Effector memory CD8-positive, alpha-beta T cell (primary cell): Measurements from ENCODE around the gene NFKB2.

Source experiments
- ATAC-seq: fragments of 150-1000 bp; cut with Tn5 transposase; replicated peaks from 2 replicates; pipeline ENCODE4 v1.10.0; 2021; ENCODE audit warnings: mild to moderate bottlenecking, moderate library complexity
- DNase-seq, 3 experiments: peaks; one replicate each; pipeline ENCODE4 v3.0.0; 2021
- H3K27ac Mint-ChIP-seq, 2 donors: one replicate each; pipeline ENCODE4 v1.8.0; 2022; ENCODE audit warnings: mild to moderate bottlenecking in 2 of 2, mixed read lengths in 2 of 2, moderate library complexity in 2 of 2
- H3K27me3 Mint-ChIP-seq, 2 donors: one replicate each; pipeline ENCODE4 v1.8.0; 2022; ENCODE audit warnings: mixed read lengths in 2 of 2
- H3K36me3 Mint-ChIP-seq: one replicate; pipeline ENCODE4 v1.8.0; 2022; ENCODE audit warnings: mild to moderate bottlenecking, moderate library complexity, mixed read lengths; ENCODE audit not compliant: insufficient read depth
- H3K4me1 Mint-ChIP-seq, 2 donors: one replicate each; pipeline ENCODE4 v1.8.0; 2022; ENCODE audit warnings: low read depth in 2 of 2, mixed read lengths in 2 of 2
- H3K4me3 Mint-ChIP-seq, 2 donors: one replicate each; pipeline ENCODE4 v1.8.0; 2022; ENCODE audit warnings: mild to moderate bottlenecking in 2 of 2, mixed read lengths in 2 of 2, moderate library complexity in 2 of 2
- H3K9me3 Mint-ChIP-seq, 2 donors: one replicate each; pipeline ENCODE4 v1.8.0; 2022; ENCODE audit warnings: mixed read lengths in 2 of 2

Gene NFKB2

DNA sequence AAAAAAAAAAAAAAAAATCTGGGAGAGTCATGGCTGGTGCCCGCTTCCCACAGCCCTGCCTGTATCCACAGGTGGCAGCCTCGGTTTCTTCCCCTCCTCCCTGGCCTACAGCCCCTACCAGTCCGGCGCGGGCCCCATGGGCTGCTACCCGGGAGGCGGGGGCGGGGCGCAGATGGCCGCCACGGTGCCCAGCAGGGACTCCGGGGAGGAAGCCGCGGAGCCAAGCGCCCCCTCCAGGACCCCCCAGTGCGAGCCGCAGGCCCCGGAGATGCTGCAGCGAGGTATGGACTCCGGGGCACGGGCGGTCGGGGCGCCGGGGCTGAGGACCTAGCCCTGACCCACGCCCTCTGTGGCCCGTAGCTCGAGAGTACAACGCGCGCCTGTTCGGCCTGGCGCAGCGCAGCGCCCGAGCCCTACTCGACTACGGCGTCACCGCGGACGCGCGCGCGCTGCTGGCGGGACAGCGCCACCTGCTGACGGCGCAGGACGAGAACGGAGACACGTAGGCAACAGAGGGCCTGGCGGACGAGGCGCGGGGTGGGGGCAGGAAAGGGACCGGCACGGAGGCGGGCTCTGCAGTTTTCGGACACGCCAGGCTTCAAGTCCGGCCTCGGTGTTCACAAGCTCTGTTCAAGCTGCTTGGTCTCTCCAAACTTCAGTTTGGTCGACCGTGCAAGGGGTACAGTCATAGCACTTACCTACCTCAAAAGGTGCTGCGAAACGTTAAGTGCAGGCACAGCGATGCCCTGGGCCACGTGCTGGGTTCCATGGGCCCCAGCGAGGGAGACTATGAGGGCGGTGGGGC lies 3.9 kb downstream of the NFKB2 start:
- H3K4me3 Mint-ChIP-seq: peak overlapping the region; percentile 74 to 81
- DNase-seq: peak; percentile 86 to 90 (median 89)
- peaks cover 90% of the 10 kb centered on the region for H3K36me3 Mint-ChIP-seq
- no peaks in the 10 kb centered on the region for H3K27me3 Mint-ChIP-seq
- peak; percentile 53 for ATAC-seq
- no peaks in the 10 kb centered on the region for H3K9me3 Mint-ChIP-seq
- peaks cover 25 to 37% of the 10 kb centered on the region in 2 donors for H3K4me1 Mint-ChIP-seq
- peak overlapping the region; percentile 91 to 100 for H3K27ac Mint-ChIP-seq

DNA sequence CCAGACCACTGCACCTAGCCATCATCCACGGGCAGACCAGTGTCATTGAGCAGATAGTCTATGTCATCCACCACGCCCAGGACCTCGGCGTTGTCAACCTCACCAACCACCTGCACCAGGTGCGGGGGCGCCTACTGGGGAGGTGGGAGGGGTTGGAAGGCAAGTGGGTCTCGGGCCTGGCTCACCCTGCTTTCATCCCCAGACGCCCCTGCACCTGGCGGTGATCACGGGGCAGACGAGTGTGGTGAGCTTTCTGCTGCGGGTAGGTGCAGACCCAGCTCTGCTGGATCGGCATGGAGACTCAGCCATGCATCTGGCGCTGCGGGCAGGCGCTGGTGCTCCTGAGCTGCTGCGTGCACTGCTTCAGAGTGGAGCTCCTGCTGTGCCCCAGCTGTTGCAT lies 4.6 kb downstream of the NFKB2 start:
- Mint-ChIP-seq H3K4me1 (peaks cover 19 to 32% of the 10 kb centered on the region in 2 donors), H3K27me3 (no peaks in the 10 kb centered on the region), H3K9me3 (no peaks in the 10 kb centered on the region), H3K4me3 (peak overlapping the region in 1 of 2 donors; percentile 81), H3K27ac (peak overlapping the region; percentile 19 to 100), H3K36me3 (peaks cover 90% of the 10 kb centered on the region)
- DNase-seq (no peak), ATAC-seq (no peak)

DNA sequence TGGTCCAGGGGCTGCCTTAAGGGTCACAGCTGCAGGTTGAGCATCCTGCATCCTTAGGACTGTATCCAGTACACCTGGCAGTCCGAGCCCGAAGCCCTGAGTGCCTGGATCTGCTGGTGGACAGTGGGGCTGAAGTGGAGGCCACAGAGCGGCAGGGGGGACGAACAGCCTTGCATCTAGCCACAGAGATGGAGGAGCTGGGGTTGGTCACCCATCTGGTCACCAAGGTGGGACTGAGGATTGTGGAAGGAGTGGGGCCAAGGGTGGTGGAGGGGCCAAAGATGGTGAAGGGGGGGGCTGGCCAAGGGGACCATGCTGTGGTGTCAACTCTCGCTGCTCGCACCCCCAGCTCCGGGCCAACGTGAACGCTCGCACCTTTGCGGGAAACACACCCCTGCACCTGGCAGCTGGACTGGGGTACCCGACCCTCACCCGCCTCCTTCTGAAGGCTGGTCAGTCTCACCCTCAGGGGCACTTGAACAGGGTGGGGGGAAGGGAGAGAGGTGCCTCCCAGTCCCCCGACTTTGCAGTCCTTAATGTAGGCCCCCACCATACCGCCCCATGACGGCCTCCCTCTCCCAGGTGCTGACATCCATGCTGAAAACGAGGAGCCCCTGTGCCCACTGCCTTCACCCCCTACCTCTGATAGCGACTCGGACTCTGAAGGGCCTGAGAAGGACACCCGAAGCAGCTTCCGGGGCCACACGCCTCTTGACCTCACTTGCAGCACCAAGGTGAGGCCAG lies 5.3 kb downstream of the NFKB2 start:
- no peak for ATAC-seq
- peaks cover 90% of the 10 kb centered on the region for H3K36me3 Mint-ChIP-seq
- H3K27me3 Mint-ChIP-seq: peaks cover under 1 to 4% of the 10 kb centered on the region in 2 donors
- H3K27ac Mint-ChIP-seq: peak overlapping the region; percentile 19 to 100
- peak overlapping the region in 1 of 2 donors; percentile 81 for H3K4me3 Mint-ChIP-seq
- no peaks in the 10 kb centered on the region for H3K9me3 Mint-ChIP-seq
- DNase-seq: no peak
- H3K4me1 Mint-ChIP-seq: peaks cover 17 to 32% of the 10 kb centered on the region in 2 donors

DNA sequence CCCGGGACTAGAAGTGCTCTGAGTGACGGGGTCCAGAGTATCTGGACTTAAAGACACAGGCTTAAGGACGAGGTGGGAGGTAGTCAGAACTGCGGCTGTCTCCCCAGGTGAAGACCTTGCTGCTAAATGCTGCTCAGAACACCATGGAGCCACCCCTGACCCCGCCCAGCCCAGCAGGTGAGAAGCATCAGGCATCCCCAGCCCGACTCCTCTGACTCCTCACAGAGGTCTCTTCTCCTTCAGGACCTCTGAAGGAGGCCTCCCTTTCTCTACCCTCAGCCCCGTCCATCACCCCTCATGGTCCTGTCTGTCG lies 5.8 kb downstream of the NFKB2 start:
- H3K27me3 Mint-ChIP-seq: peaks cover 6 to 8% of the 10 kb centered on the region in 2 donors
- H3K27ac Mint-ChIP-seq: peak overlapping the region in 1 of 2 donors; percentile 85
- DNase-seq (no peak), ATAC-seq (no peak)
- peaks cover 90% of the 10 kb centered on the region for H3K36me3 Mint-ChIP-seq
- peak overlapping the region in 1 of 2 donors; percentile 23 for H3K4me3 Mint-ChIP-seq
- peaks cover 12 to 26% of the 10 kb centered on the region in 2 donors for H3K4me1 Mint-ChIP-seq
- H3K9me3 Mint-ChIP-seq: no peaks in the 10 kb centered on the region

- peak overlapping the region in 1 of 2 donors; percentile 23 for H3K4me3 Mint-ChIP-seq
- DNase-seq (no peak), ATAC-seq (no peak)
- peaks cover 12 to 21% of the 10 kb centered on the region in 2 donors for H3K4me1 Mint-ChIP-seq
- H3K9me3 Mint-ChIP-seq: no peaks in the 10 kb centered on the region
- H3K27me3 Mint-ChIP-seq: peaks cover 7 to 14% of the 10 kb centered on the region in 2 donors
- H3K27ac Mint-ChIP-seq: peak overlapping the region in 1 of 2 donors; percentile 85
- H3K36me3 Mint-ChIP-seq: peaks cover 90% of the 10 kb centered on the region
Observed at GRCh38 chr10:102401735-102402511, 6.4 kb downstream of the NFKB2 start.

DNA sequence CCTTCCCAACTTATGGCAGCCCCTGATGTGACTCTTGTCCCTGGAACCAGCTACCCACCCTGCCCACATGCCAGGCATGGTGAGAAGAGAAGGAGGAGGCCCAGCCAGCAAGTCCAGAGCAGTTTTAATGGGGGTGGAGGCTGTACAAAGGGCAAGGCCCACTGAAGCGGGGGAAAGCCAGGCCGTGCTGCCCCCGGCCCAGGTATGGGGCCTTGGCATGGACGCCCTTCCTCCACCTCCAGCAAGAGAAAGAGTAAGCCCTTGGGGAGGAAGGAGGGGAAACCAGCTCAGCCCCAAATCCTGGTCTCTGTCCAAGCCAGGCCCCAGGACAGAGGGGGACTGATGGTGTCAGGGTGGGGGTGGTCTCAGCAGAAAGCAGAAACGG lies 7.0 kb downstream of the NFKB2 start:
- Mint-ChIP-seq H3K27ac (peak overlapping the region in 1 of 2 donors; percentile 85), H3K27me3 (peaks cover 7 to 20% of the 10 kb centered on the region in 2 donors), H3K4me3 (no peak overlapping the region), H3K4me1 (peaks cover 12 to 19% of the 10 kb centered on the region in 2 donors), H3K9me3 (no peaks in the 10 kb centered on the region), H3K36me3 (peaks cover 90% of the 10 kb centered on the region)
- no peak for ATAC-seq
- DNase-seq: no peak

GRCh38 chr10:102403115-102403514 lies 7.6 kb downstream of the NFKB2 start:
- DNase-seq (no peak), ATAC-seq (no peak)
- H3K36me3 Mint-ChIP-seq: peaks cover 91% of the 10 kb centered on the region
- H3K9me3 Mint-ChIP-seq: no peaks in the 10 kb centered on the region
- peak overlapping the region in 1 of 2 donors; percentile 90 for H3K27ac Mint-ChIP-seq
- H3K4me3 Mint-ChIP-seq: no peak overlapping the region
- H3K27me3 Mint-ChIP-seq: peaks cover 10 to 26% of the 10 kb centered on the region in 2 donors
- peaks cover 9 to 17% of the 10 kb centered on the region in 2 donors for H3K4me1 Mint-ChIP-seq

GRCh38 chr10:102404361-102405107 lies 9.0 kb downstream of the NFKB2 start:
- ATAC-seq (no peak), DNase-seq (no peak)
- Mint-ChIP-seq H3K27ac (peak overlapping the region; percentile 68 to 90), H3K4me1 (peaks cover 7 to 15% of the 10 kb centered on the region in 2 donors), H3K36me3 (peaks cover 79% of the 10 kb centered on the region), H3K27me3 (peaks cover 19 to 39% of the 10 kb centered on the region in 2 donors), H3K9me3 (no peaks in the 10 kb centered on the region), H3K4me3 (peak overlapping the region in 1 of 2 donors; percentile 15)

- ATAC-seq: no peak
- DNase-seq: no peak
- H3K4me1 Mint-ChIP-seq: peaks cover 13 to 17% of the 10 kb centered on the region in 2 donors
- H3K36me3 Mint-ChIP-seq: peaks cover 75% of the 10 kb centered on the region
- H3K4me3 Mint-ChIP-seq: peak overlapping the region in 1 of 2 donors; percentile 15
- H3K27ac Mint-ChIP-seq: peak overlapping the region; percentile 68 to 90
- H3K27me3 Mint-ChIP-seq: peaks cover 25 to 45% of the 10 kb centered on the region in 2 donors
- H3K9me3 Mint-ChIP-seq: no peaks in the 10 kb centered on the region
Observed at GRCh38 chr10:102405108-102405571, 9.6 kb downstream of the NFKB2 start.

- peak; percentile 6 for ATAC-seq
- H3K4me3 Mint-ChIP-seq: peak overlapping the region in 1 of 2 donors; percentile 15
- H3K36me3 Mint-ChIP-seq: peaks cover 73% of the 10 kb centered on the region
- peaks cover 26 to 50% of the 10 kb centered on the region in 2 donors for H3K27me3 Mint-ChIP-seq
- no peak for DNase-seq
- no peaks in the 10 kb centered on the region for H3K9me3 Mint-ChIP-seq
- H3K4me1 Mint-ChIP-seq: peaks cover 13 to 14% of the 10 kb centered on the region in 2 donors
- H3K27ac Mint-ChIP-seq: peak overlapping the region; percentile 68 to 90
Observed at GRCh38 chr10:102405632-102406031, 10.1 kb downstream of the NFKB2 start.

- Mint-ChIP-seq H3K4me3 (peak overlapping the region in 1 of 2 donors; percentile 33), H3K4me1 (peaks cover 16 to 20% of the 10 kb centered on the region in 2 donors), H3K9me3 (no peaks in the 10 kb centered on the region), H3K27ac (peak overlapping the region in 1 of 2 donors; percentile 90), H3K27me3 (peaks cover 38 to 61% of the 10 kb centered on the region in 2 donors), H3K36me3 (peaks cover 67% of the 10 kb centered on the region)
- DNase-seq (no peak), ATAC-seq (no peak)
Observed at GRCh38 chr10:102406815-102407214, 11.3 kb downstream of the NFKB2 start.

DNA sequence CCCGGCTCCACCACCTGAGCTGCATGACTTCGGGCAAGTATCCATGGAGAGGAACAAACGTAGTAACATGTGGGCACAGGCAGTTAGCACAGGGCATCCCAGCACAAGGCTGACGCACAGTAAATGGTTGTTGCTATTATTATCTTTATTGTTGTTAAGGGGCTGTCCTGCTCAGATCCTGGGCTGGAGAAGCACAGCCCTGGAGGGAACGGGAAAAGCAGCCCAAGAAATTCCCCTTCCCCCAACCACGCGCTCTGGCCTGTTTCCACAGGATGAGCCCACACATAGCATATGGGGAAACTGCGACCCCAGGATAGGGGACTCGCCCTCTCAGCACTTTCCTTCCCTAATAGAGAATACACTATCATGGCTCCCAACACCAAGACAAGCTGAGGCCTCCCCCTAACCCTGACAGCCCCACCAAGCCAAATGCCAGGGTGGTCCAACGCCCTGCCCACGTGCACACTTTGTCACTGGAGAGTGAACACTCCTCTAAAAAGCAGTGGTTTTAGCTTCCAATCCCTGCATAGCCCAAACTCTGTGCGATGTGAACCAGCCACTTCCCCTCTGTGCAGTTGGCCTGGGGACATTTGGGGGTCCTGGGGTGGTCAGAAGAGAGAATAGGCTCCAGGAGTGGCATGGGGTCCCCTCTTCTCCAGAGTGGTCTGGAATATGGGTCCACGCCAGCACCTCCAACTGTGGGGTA lies 12.1 kb downstream of the NFKB2 start:
- H3K36me3 Mint-ChIP-seq: peaks cover 64% of the 10 kb centered on the region
- DNase-seq (no peak), ATAC-seq (no peak)
- peaks cover 16 to 21% of the 10 kb centered on the region in 2 donors for H3K4me1 Mint-ChIP-seq
- H3K4me3 Mint-ChIP-seq: peak overlapping the region; percentile 66 to 70
- H3K27me3 Mint-ChIP-seq: peaks cover 44 to 69% of the 10 kb centered on the region in 2 donors
- H3K27ac Mint-ChIP-seq: peak overlapping the region in 1 of 2 donors; percentile 90
- no peaks in the 10 kb centered on the region for H3K9me3 Mint-ChIP-seq
